ENCODE measurements around the gene DENND6A.

DNA sequence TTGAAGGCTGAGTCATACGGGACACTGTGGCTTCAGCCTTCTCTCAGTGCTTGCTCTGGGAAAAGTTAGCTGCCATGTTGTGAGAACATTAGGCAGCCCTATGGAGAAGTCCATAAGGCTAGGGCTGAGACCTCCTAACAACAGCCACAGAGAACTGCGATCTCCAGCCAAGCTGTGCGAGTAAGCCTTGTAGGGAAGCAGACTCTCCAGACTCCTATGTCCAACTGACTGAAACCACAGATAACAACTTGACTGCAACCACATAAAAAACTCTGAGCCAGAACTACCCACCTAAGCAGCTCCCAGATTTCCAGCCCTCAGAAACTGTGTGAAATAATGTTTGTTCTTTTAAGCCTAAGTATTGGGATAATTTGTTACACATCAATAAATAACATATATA lies 40.7 kb downstream of the DENND6A start:
- TF ChIP-seq, protein P1, sequence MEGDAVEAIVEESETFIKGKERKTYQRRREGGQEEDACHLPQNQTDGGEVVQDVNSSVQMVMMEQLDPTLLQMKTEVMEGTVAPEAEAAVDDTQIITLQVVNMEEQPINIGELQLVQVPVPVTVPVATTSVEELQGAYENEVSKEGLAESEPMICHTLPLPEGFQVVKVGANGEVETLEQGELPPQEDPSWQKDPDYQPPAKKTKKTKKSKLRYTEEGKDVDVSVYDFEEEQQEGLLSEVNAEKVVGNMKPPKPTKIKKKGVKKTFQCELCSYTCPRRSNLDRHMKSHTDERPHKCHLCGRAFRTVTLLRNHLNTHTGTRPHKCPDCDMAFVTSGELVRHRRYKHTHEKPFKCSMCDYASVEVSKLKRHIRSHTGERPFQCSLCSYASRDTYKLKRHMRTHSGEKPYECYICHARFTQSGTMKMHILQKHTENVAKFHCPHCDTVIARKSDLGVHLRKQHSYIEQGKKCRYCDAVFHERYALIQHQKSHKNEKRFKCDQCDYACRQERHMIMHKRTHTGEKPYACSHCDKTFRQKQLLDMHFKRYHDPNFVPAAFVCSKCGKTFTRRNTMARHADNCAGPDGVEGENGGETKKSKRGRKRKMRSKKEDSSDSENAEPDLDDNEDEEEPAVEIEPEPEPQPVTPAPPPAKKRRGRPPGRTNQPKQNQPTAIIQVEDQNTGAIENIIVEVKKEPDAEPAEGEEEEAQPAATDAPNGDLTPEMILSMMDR (IDR thresholded peaks at IDR 0.05; ENCODE audit: low read length), result no peak
- TF ChIP-seq EZH2phosphoT487 (IDR thresholded peaks at IDR 0.05; ENCODE audit: low read length), result no peak
- no peak for TF ChIP-seq EZH2 (optimal IDR thresholded peaks at IDR 0.05; ENCODE audit: low read depth, low read length)

Measured in MM.1S (cell line).